ENCODE measurements around the gene ACOX3. TPM values are rescaled to one million over a fixed set of nuclear protein-coding genes. Genes with fewer than 3 reads are reported as not detected.

ACOX3 gene
- total and polyA plus RNA-seq, 10 of the 15 experiments (the other 5 are each of a cell fraction or from before 2014, with no cell fraction given) = 2.0 to 24.5 (median 14.0) TPM

GRCh38 chr4:8468746-8469535, 28.4 kb upstream of the ACOX3 start:
- H3K27ac ChIP-seq (ENCODE audit: control insufficient read depth, insufficient read depth) = no peak overlapping the region
- TSS peak; percentile 39 for BruUV-seq (replicated peaks)
- intact Hi-C loops (cut with micrococcal nuclease; ENCODE audit: unreplicated experiment) (loop anchor here (1.0 to 5.0 kb wide), 3 partner anchors 78 to 448 kb away; no protein-coding TSS in a partner anchor), in situ Hi-C loops (cut with MboI) (no loop called here)
- DNase-seq (ENCODE audit: low read depth, low spot score) = peak; percentile 5
- H3K4me2 ChIP-seq (ENCODE audit: control insufficient read depth, insufficient read depth) = no peak overlapping the region
- H3K4me3 ChIP-seq = no peak overlapping the region
- no peaks in the 10 kb centered on the region for H3K4me1 ChIP-seq (ENCODE audit: control insufficient read depth, insufficient read depth, low read length)
- ChIA-PET SMC1A (ENCODE audit: uncharacterized antibody, unreplicated experiment) (interaction anchor here (0.8 to 1.0 kb wide), 4 partner anchors 33 to 138 kb away, joined by 3 to 4 read pairs (median 3); no protein-coding TSS in a partner anchor), POLR2A (interaction anchor here (0.8 kb wide), 1 partner anchor 28 kb away, joined by 3 read pairs; no protein-coding TSS in a partner anchor), RAD21 (ENCODE audit: unreplicated experiment) (interaction anchor here (0.9 to 1.5 kb wide), 3 partner anchors 13 to 121 kb away, joined by 3 to 4 read pairs (median 3); no protein-coding TSS in a partner anchor), CTCF (interaction anchor here (0.7 to 2.0 kb wide), 13 partner anchors 10 to 311 kb away, joined by 3 to 15 read pairs (median 3); no protein-coding TSS in a partner anchor)
- TF ChIP-seq RB1 (IDR thresholded peaks at IDR 0.05; ENCODE audit: borderline replicate concordance) (0 out of 2 replicates have a peak, but pooled peaks have one; percentile 18), ZNF274 (IDR thresholded peaks at IDR 0.05; ENCODE audit: insufficient read depth, insufficient read length) (no peak), MXI1 (IDR thresholded peaks at IDR 0.05; ENCODE audit: low read depth, low read length) (0 out of 2 replicates have a peak, but pooled peaks have one; percentile 35), ELK1 (IDR thresholded peaks at IDR 0.05; ENCODE audit: low read depth, low read length) (no peak), E2F4 (IDR thresholded peaks at IDR 0.05; ENCODE audit: low read depth, low read length) (0 out of 2 replicates have a peak, but pooled peaks have one; percentile 26), CTCF (IDR thresholded peaks at IDR 0.05 in 2 of 3, conservative IDR thresholded peaks at IDR 0.05 in 1 of 3; ENCODE audit: control insufficient read depth in 2 of 3, extremely low read depth in 1 of 3, insufficient read depth in 1 of 3, low read depth in 3 of 3, low read length in 3 of 3) (peak; percentile 90 to 98 (median 92)), YY1 (IDR thresholded peaks at IDR 0.05; ENCODE audit: low read depth, low read length) (peak; percentile 44; the same call in 1 of the 2 replicates), RAD21 (IDR thresholded peaks at IDR 0.05; ENCODE audit: insufficient read depth, low read depth, low read length) (peak; percentile 82), SMC3 (IDR thresholded peaks at IDR 0.05; ENCODE audit: borderline replicate concordance, low read length) (peak; percentile 94), POLR2AphosphoS5 (IDR thresholded peaks at IDR 0.05; ENCODE audit: low read length) (0 out of 2 replicates have a peak, but pooled peaks have one; percentile 22)
- H3K36me3 ChIP-seq (ENCODE audit: control insufficient read depth in 2 of 2, insufficient read depth in 2 of 2, low read length in 1 of 2) = peaks cover 12 to 14% of the 10 kb centered on the region in 2 experiments
- no peaks in the 10 kb centered on the region for H3K27me3 ChIP-seq (replicated peaks in 1 of 2; ENCODE audit: control insufficient read depth in 2 of 2, insufficient read depth in 2 of 2, low read length in 1 of 2)
- peak; percentile 86 for FAIRE-seq
- ATAC-seq = peak; percentile 96
- H3K79me2 ChIP-seq (ENCODE audit: control insufficient read depth, insufficient read depth, low read length) = no peaks in the 10 kb centered on the region
- H2AFZ ChIP-seq (ENCODE audit: control insufficient read depth, low read depth, low read length) = no peak overlapping the region
- H3K9ac ChIP-seq (ENCODE audit: control insufficient read depth, insufficient read depth, low read length) = no peak overlapping the region
- 45% methylated on average over 21 of the region's 21 CpGs for WGBS (ENCODE audit: insufficient coverage, insufficient replicate concordance, low lambda C conversion rate, missing lambda C conversion rate)
- no peaks in the 10 kb centered on the region for H4K20me1 ChIP-seq (ENCODE audit: control insufficient read depth, insufficient read depth)
- no peaks in the 10 kb centered on the region for H3K9me3 ChIP-seq (replicated peaks; ENCODE audit: control insufficient read depth, insufficient read depth, low read length)
